ENCODE measurements around the gene GRK5.
A peak's percentile ranks its signal among the peaks of the same experiment; 100 is the strongest.

The GRK5 gene

GRCh38 chr10:119198438-119198837, 8.9 kb upstream of the GRK5 start:
- DNase-seq (ENCODE audit: low read depth): peak; percentile 55

- peak; percentile 82 for DNase-seq (ENCODE audit: low read depth)
Measured at GRCh38 chr10:119199231-119199992, 8.0 kb upstream of the GRK5 start.

DNA sequence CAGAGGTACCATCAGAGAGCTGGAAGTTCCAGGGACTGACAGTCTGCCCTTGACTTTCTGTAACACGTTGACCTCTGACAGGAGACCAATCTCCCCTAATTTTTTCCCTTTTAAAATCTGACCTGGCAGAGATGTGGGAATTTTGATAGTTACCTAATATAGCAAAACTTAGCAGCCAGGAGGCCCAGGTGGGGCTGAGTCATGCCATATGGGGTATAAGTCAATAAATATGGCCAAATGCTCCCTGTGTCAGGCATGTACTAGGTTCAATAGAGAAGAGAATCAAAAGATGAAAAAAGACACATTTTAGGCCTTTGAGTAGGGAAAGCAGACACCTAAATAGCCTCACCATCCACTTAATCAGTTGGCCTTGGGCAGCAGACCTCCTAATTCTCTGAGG, 6.1 kb upstream of the GRK5 start:
- no peak for DNase-seq (ENCODE audit: low read depth)

DNA sequence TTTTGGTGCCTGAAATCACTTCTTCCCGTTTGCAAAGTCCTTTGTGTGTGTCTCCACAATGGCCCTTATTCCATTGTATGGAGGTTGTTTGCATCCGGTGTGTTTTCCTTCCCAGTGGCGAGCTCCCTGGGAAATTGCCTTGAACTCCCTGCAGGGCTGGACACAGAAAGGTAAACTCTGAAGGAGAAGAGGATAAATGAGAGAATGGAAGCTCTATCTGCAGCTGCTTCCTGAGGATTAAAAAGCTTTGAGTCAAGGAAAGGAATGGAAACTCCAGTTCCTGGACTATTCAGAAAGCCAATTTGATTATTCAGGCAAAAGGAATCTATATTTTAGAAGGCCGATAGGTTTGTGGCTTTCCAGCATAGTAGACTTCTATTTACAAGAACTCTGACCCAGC, 4.4 kb upstream of the GRK5 start:
- peak; percentile 80 for DNase-seq (ENCODE audit: low read depth)

- peak; percentile 71 for DNase-seq (ENCODE audit: low read depth)
Measured at GRCh38 chr10:119205894-119206602, 1.3 kb upstream of the GRK5 start.

GRCh38 chr10:119206603-119207365, 587 bp upstream of the GRK5 start:
- peak; percentile 79 for DNase-seq (ENCODE audit: low read depth)

- peak; percentile 71 for DNase-seq (ENCODE audit: low read depth)
Measured at GRCh38 chr10:119207713-119208552, 562 bp downstream of the GRK5 start.

DNA sequence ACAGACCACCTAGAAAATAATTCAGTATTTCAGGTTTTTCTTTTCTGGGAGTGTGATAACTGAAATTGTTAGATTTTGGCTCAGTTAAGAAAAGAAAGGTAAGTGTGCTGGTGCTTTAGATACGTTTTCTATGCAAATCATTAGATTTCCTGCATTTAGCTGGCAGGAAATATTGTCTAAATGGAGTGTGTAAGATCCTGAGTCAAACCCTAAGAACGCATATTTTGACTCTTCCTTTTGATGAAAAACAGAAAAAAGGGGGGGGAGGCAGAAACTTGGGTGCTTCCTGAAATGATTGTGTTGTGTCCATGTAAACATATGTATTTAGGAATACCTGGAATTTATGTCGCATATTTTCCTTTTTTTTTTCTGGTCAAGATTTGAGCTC, 1.2 kb downstream of the GRK5 start:
- peak; percentile 74 for DNase-seq (ENCODE audit: low read depth)

DNA sequence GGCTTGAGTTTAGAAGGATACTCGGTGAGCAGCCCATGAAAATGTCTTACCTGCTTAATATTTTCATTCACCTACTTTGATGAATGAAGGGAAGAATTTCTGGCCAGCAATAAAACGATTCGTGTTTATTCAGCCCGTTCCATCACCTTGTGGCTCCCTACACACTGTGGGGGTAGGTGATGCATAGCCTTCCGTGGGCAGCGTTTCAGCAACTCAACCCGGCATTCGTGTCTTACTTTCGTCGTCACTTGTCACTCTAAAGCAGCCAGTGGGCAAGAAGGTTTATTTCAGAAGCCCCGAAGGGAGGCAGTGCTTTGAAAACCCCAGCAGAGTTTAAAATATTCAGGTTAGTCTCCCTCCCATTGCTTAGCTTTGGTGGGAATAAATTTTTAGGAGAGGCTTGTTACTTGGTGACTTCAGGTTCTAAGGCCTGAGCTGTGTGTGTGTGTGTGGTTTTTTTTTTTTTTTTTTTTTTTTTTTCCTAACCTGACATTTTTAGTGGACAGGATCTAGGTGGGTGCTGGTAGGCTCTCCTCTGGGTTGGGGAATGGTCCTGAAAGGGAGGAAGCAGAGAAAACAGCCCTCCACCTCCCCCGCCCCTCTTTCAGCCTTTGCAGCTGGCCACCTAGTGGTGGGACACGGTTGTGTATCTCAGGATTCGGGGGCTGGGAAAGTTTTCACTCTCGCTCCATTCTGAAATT, 1.8 kb downstream of the GRK5 start:
- DNase-seq (ENCODE audit: low read depth): peak; percentile 77

- no peak for DNase-seq (ENCODE audit: low read depth)
Measured at GRCh38 chr10:119209736-119210355, 2.5 kb downstream of the GRK5 start.

DNA sequence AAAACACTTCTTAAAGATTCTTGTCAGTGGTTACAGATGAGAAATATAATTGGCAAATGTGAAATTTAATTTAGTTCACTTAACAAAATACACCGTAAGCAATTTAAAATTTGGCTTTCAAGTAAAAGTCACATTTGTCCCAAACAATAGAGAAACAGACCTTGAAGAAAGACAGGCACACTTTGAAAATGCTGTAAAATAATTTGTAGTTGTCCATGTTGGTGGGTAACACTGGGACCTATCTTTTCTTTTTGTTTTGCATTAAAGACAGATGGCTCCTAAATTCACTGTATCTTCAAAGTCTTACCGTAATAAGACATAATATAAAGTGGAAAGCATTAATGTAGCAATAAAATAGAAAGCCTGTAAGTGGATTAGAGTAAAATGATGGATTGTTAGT, 3.3 kb downstream of the GRK5 start:
- no peak for DNase-seq (ENCODE audit: low read depth)

DNA sequence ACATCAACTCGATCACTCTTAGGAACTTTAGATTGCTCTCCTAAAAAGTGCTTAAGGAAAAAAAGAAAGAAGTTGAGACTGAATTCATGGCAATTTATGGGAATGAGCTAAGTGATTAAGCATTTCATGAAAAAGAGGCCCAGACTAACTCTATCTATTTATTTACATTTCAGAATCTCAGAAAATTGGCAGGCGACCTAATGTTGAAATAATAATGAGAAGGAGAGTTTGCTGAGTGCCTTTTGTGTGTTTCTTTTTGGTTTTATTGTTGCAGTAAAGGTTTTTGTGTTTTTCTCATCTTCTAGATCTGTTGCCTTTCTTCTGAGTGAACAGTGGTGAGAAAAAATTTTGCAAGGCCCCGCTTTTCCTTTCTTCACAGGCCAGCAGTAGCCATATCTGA, 3.8 kb downstream of the GRK5 start:
- DNase-seq (ENCODE audit: low read depth): peak; percentile 42

- DNase-seq (ENCODE audit: low read depth): no peak
Measured at GRCh38 chr10:119211625-119212441, 4.5 kb downstream of the GRK5 start.

DNA sequence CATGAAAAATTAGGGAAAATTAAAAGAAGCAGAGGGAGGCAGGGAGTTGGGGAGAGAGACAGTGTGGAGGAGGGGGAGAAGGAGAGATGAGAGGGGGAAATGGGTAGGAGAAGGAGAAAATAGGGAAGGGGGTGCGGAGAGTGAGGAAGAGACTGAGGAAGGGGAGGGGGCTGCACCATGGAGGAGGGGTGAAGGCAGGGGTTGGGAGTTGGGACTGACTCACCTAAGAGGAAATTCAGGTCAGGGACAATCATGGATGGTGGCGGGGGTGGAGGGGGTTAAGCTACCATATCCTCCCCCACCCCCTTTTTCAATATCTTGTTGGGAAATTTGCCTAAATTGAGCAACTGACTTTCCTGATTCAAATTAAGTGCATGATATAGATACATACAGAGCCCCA, 8.0 kb downstream of the GRK5 start:
- DNase-seq (ENCODE audit: low read depth): no peak

DNA sequence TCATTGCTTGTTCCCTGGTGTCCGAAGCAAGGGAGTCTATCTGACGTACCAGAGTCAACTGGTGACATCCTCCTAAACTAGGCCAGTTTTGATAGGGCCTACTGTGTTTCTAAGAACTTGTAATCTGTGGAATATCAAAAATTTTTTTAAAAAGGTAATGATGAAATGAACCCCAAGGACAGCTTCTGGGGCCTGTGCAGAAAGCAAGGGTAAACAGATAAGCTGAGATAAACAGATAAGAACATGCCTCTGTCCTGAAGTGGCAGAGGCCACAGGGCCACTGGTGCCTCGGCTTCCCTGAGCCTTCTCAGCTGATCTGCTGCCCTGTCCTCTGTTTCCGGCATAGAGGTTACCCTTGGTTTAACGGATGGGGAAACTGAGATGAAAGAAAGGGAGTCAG, 8.8 kb downstream of the GRK5 start:
- DNase-seq (ENCODE audit: low read depth): no peak

- no peak for DNase-seq (ENCODE audit: low read depth)
Measured at GRCh38 chr10:119217401-119217800, 10.0 kb downstream of the GRK5 start.

- DNase-seq (ENCODE audit: low read depth): no peak
Measured at GRCh38 chr10:119217991-119218490, 10.7 kb downstream of the GRK5 start.

- no peak for DNase-seq (ENCODE audit: low read depth)
Measured at GRCh38 chr10:119219871-119220270, 12.5 kb downstream of the GRK5 start.

DNA sequence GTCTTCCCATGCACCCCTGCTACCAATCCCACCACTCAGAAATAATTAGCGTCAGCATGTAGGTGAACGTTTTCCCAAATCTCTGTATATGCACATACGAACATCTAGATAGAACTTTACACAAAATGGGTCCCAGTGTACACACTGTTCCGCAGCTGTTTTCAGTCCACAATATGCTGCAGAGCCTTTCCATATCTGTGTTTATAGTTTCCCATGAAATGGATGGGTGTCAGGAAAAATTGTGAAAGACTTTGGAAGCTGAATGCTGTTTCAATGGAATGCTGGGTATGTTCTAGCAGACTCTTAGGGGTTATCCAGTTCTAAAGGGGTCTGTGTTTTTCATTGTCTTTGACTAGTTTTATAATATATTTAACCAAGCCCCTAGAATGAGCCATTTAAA, 13.8 kb downstream of the GRK5 start:
- DNase-seq (ENCODE audit: low read depth): no peak

GRCh38 chr10:119221666-119222065, 14.3 kb downstream of the GRK5 start:
- DNase-seq (ENCODE audit: low read depth): no peak

Data from ELR (cell line).